Activated CD4-positive, alpha-beta memory T cell treated with anti-CD3 and anti-CD28 coated beads, Interleukin-2, amount 10 ng/mL, durations not matched to agents 7 days and 5 days (primary cell): ENCODE results near the gene PTH1R. TPM values are rescaled to one million over a fixed set of nuclear protein-coding genes. Genes with fewer than 3 reads are reported as not detected.
A peak's percentile ranks its signal among the peaks of the same experiment; 100 is the strongest.

Source experiments
- CTCF ChIA-PET: fragments of 350-600 bp; sonication (Branson Sonifier 250); formaldehyde crosslinking; loops from one replicate; lab custom pipeline; 2021; ENCODE audit warnings: antibody characterized with exemption, inconsistent platforms; lab: Charles Lee
- POLR2A ChIA-PET: fragments of 350-600 bp; sonication (Branson Sonifier 250); formaldehyde crosslinking; loops from one replicate; lab custom pipeline; 2021; ENCODE audit warnings: antibody characterized with exemption; lab: Charles Lee
- DNase-seq: peaks from one replicate; pipeline ENCODE4 v3.0.0-alpha.2; 2020
- H3K27ac Mint-ChIP-seq: one replicate; pipeline ENCODE4 v1.8.0; 2021; ENCODE audit warnings: mild to moderate bottlenecking, mixed read lengths
- H3K27me3 Mint-ChIP-seq: one replicate; pipeline ENCODE4 v1.8.0; 2021; ENCODE audit warnings: mixed read lengths
- H3K36me3 Mint-ChIP-seq: one replicate; pipeline ENCODE4 v1.8.0; 2021; ENCODE audit warnings: low read depth, mixed read lengths
- H3K4me1 Mint-ChIP-seq: one replicate; pipeline ENCODE4 v1.8.0; 2021; ENCODE audit warnings: mixed read lengths
- H3K4me3 Mint-ChIP-seq: one replicate; pipeline ENCODE4 v1.8.0; 2021; ENCODE audit warnings: mild to moderate bottlenecking, mixed read lengths
- H3K9me3 Mint-ChIP-seq: one replicate; pipeline ENCODE4 v1.8.0; 2021; ENCODE audit warnings: mixed read lengths
- total RNA-seq, 2 experiments: library from RNA; stranded (reverse); gene quantifications; one replicate each; pipeline ENCODE4 v1.2.3, GENCODE V29; 2021

PTH1R gene
- total RNA-seq, 2 experiments from 2014 or later, result not detected

DNA sequence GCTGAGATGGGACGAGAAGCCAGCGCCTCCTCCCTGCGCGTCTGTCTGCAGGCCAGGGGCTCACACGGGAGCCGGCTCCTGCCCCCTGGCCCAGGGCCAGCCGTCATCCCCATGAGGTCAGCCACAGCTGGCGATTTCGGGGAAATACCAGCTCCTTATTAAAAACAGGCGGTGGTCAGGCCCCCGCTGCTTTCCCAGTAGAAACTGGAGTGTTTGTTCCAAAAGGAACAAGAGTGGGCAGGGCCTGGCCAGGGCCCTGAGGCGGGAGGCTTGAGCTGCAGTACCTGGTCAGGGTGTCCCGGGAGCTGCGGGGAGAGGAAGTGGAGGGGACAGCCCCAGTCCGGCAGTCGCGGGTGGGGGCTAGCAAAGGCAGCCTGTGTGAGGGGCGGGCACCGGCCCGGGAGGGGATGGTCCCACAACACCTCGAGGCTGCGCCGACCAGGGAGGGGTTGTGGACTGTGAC is 32.1 kb upstream of the PTH1R start:
- DNase-seq, result no peak
- peaks cover 12% of the 10 kb centered on the region for H3K9me3 Mint-ChIP-seq

DNA sequence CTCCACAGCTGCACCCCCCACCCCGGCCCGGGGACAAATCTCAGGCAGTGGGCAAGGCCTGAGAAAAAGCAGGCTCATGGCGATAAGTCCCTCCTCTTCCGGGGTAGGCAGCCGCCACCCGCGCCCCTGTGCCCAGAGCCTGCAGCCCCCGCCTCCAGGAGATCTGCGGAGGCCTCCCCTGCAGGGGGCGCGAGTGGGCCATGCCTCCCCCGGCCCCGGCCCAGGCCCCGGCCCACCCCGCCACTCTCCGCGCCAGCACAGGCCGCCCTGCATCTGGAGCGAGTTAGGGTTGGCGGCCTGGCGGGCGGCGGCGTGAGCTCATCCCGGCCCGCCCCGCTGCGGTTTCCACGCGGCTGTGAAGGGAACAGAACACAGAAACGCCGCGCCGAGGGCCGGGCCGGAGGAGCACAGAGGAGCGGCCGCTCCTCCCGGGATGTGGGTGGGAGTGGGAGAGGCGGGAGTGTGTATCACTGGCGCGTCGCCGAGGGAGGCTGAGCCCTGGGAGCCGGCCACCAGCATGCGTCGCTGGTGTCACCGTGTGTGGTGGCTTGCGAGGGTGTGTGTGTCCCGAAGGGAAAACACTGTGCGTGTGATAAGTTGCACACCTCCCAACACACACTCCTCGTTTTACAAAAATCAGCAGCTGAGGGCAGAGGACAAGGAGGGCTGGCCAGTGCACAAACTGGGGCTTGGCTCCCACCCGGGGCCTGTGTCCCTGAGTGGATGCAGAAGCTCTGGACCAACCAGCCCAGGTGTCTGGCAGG is 31.5 kb upstream of the PTH1R start:
- peak; percentile 71 for DNase-seq
- ChIA-PET CTCF (interaction anchor here (0.7 to 1.6 kb wide), 9 partner anchors 11 to 175 kb away, joined by 3 to 6 read pairs (median 4); no protein-coding TSS in a partner anchor), POLR2A (interaction anchor here (0.9 to 1.2 kb wide), 2 partner anchors 49 to 535 kb away, joined by 3 read pairs; partner anchors contain the start of gene PTPN23)
- peaks cover 10% of the 10 kb centered on the region for H3K9me3 Mint-ChIP-seq
- peaks cover 21% of the 10 kb centered on the region for H3K27me3 Mint-ChIP-seq
- H3K27ac Mint-ChIP-seq, result no peak overlapping the region
- H3K36me3 Mint-ChIP-seq, result peaks cover 5% of the 10 kb centered on the region
- H3K4me1 Mint-ChIP-seq, result peaks cover 11% of the 10 kb centered on the region
- peak overlapping the region; percentile 52 for H3K4me3 Mint-ChIP-seq

More for the DNA sequence above, 32.1 kb upstream of the PTH1R start:
- Mint-ChIP-seq H3K36me3 (peaks cover 5% of the 10 kb centered on the region), H3K27me3 (peaks cover 24% of the 10 kb centered on the region), H3K4me1 (peaks cover 11% of the 10 kb centered on the region), H3K4me3 (peak overlapping the region; percentile 60), H3K27ac (no peak overlapping the region)
- ChIA-PET CTCF (interaction anchor here (0.7 to 1.6 kb wide), 9 partner anchors 10 to 176 kb away, joined by 3 to 6 read pairs (median 4); no protein-coding TSS in a partner anchor), POLR2A (interaction anchor here (0.9 to 1.2 kb wide), 3 partner anchors 49 to 535 kb away, joined by 3 read pairs; partner anchors contain the start of gene PTPN23)

DNA sequence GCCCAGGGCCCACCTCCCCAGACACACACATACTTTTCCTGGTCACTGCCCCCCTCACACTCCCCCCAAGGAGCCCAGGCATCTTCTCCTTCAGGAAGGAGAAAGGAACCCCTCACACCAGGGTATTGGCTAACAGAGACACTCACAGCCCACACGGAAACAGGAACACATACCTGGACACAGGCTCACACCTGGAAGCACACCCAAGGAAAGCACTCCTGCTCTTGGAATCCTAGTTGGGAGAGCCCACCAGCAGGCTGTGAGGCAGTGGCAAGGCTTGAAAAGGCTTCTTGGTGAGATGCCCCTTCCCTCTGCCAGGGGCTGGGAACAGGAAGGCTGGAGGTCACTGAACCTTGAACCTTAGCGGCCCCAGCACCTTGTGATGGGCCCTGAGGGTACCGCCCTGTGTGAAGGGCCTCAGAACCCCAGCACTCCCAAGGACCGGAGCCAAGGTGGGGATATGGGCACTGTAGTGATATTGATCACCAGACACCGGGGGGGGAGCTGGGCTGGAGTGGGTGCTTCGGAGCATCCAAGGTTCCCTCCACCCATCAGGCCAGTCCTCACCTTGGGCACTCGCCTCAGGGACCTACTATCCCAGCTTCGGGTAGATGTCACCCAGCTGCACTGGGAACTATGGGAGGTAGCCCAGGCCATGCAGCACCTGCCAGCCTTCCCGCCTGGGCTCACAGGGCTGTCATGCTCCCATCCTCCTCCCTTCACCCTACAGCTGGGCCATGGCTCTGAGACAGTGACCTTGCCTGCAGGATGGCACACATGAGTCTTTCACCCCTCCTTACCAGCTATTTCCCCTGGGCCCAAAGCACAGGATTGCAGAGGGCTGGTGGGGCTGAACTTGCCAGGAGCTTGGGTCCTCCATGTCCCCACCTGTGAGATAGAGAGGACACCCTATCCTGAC is 30.6 kb upstream of the PTH1R start:
- Mint-ChIP-seq H3K27ac (no peak overlapping the region), H3K9me3 (peaks cover 4% of the 10 kb centered on the region), H3K4me1 (peaks cover 11% of the 10 kb centered on the region), H3K36me3 (no peaks in the 10 kb centered on the region), H3K4me3 (peak overlapping the region; percentile 52), H3K27me3 (peaks cover 15% of the 10 kb centered on the region)
- CTCF ChIA-PET, result interaction anchor here (0.7 to 1.6 kb wide), 7 partner anchors 20 to 534 kb away, joined by 3 to 5 read pairs (median 3); partner anchors contain the start of gene PTPN23
- POLR2A ChIA-PET, result interaction anchor here (0.7 to 1.2 kb wide), 2 partner anchors 319 to 534 kb away, joined by 3 read pairs; partner anchors contain the start of gene PTPN23
- peak; percentile 14 for DNase-seq

GRCh38 chr3:46847744-46848143 is 29.8 kb upstream of the PTH1R start:
- no peak overlapping the region for H3K4me3 Mint-ChIP-seq
- H3K36me3 Mint-ChIP-seq, result no peaks in the 10 kb centered on the region

GRCh38 chr3:46848271-46849044 is 29.1 kb upstream of the PTH1R start:
- ChIA-PET POLR2A (no interaction called here), CTCF (interaction anchor here (0.6 to 1.2 kb wide), 3 partner anchors 11 to 532 kb away, joined by 3 to 4 read pairs (median 3); partner anchors contain the start of gene PTPN23)
- no peak overlapping the region for H3K4me3 Mint-ChIP-seq
- peaks cover 11% of the 10 kb centered on the region for H3K4me1 Mint-ChIP-seq
- H3K27ac Mint-ChIP-seq, result no peak overlapping the region
- H3K9me3 Mint-ChIP-seq, result no peaks in the 10 kb centered on the region
- peaks cover 8% of the 10 kb centered on the region for H3K27me3 Mint-ChIP-seq
- DNase-seq, result peak; percentile 53
- H3K36me3 Mint-ChIP-seq, result no peaks in the 10 kb centered on the region

More at GRCh38 chr3:46847744-46848143, 29.8 kb upstream of the PTH1R start:
- ChIA-PET CTCF (interaction anchor here (0.7 to 1.1 kb wide), 2 partner anchors 112 to 533 kb away, joined by 3 read pairs; partner anchors contain the start of gene PTPN23), POLR2A (interaction anchor here (0.7 kb wide), 1 partner anchor 318 kb away, joined by 3 read pairs; no protein-coding TSS in a partner anchor)
- Mint-ChIP-seq H3K27ac (no peak overlapping the region), H3K9me3 (peaks cover 4% of the 10 kb centered on the region), H3K27me3 (peaks cover 14% of the 10 kb centered on the region), H3K4me1 (peaks cover 11% of the 10 kb centered on the region)
- no peak for DNase-seq

GRCh38 chr3:46849045-46849631 is 28.4 kb upstream of the PTH1R start:
- no peak overlapping the region for H3K27ac Mint-ChIP-seq
- ChIA-PET POLR2A (no interaction called here), CTCF (interaction anchor here (1.2 kb wide), 1 partner anchor 11 kb away, joined by 4 read pairs; no protein-coding TSS in a partner anchor)
- H3K27me3 Mint-ChIP-seq, result peaks cover 4% of the 10 kb centered on the region
- no peaks in the 10 kb centered on the region for H3K9me3 Mint-ChIP-seq
- no peaks in the 10 kb centered on the region for H3K36me3 Mint-ChIP-seq
- no peak overlapping the region for H3K4me3 Mint-ChIP-seq
- peaks cover 11% of the 10 kb centered on the region for H3K4me1 Mint-ChIP-seq
- DNase-seq, result peak; percentile 14

GRCh38 chr3:46849686-46850467 is 27.6 kb upstream of the PTH1R start:
- H3K36me3 Mint-ChIP-seq, result no peaks in the 10 kb centered on the region
- no peaks in the 10 kb centered on the region for H3K27me3 Mint-ChIP-seq
- peak; percentile 15 for DNase-seq
- H3K4me3 Mint-ChIP-seq, result no peak overlapping the region
- no peaks in the 10 kb centered on the region for H3K9me3 Mint-ChIP-seq
- H3K27ac Mint-ChIP-seq, result no peak overlapping the region
- CTCF ChIA-PET, result interaction anchor here (1.0 to 1.3 kb wide), 2 partner anchors 44 to 59 kb away, joined by 3 to 5 read pairs; no protein-coding TSS in a partner anchor
- H3K4me1 Mint-ChIP-seq, result peaks cover 11% of the 10 kb centered on the region
- POLR2A ChIA-PET, result no interaction called here

DNA sequence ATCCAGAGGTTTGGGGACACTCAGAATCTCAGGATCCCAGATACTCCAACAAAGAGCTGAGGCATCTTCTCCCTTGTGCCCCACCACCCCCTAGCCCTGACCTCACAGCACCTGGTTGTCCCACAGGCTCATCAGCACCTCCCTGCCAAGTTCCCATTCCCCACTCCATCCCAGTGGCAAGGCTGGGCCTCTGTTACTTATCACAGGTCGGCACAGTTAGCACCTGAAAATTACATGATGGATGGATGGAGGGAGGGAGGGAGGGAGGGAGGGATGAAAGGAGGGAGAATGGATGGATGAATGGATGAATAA is 27.1 kb upstream of the PTH1R start:
- H3K36me3 Mint-ChIP-seq, result no peaks in the 10 kb centered on the region
- H3K4me3 Mint-ChIP-seq, result no peak overlapping the region
- no peak overlapping the region for H3K27ac Mint-ChIP-seq
- H3K4me1 Mint-ChIP-seq, result peaks cover 6% of the 10 kb centered on the region
- ChIA-PET POLR2A (no interaction called here), CTCF (interaction anchor here (1.0 to 1.7 kb wide), 3 partner anchors 44 to 59 kb away, joined by 3 to 7 read pairs (median 5); no protein-coding TSS in a partner anchor)
- H3K9me3 Mint-ChIP-seq, result no peaks in the 10 kb centered on the region
- DNase-seq, result no peak
- H3K27me3 Mint-ChIP-seq, result no peaks in the 10 kb centered on the region

GRCh38 chr3:46851364-46852333 is 25.9 kb upstream of the PTH1R start:
- Mint-ChIP-seq H3K4me3 (no peak overlapping the region), H3K9me3 (no peaks in the 10 kb centered on the region), H3K27me3 (peaks cover 4% of the 10 kb centered on the region), H3K27ac (no peak overlapping the region), H3K4me1 (no peaks in the 10 kb centered on the region), H3K36me3 (no peaks in the 10 kb centered on the region)
- CTCF ChIA-PET, result interaction anchor here (1.3 to 1.7 kb wide), 3 partner anchors 8 to 57 kb away, joined by 4 to 7 read pairs (median 5); no protein-coding TSS in a partner anchor
- POLR2A ChIA-PET, result no interaction called here
- no peak for DNase-seq

- no peak overlapping the region for H3K27ac Mint-ChIP-seq
Observed at GRCh38 chr3:46852334-46852720, 25.2 kb upstream of the PTH1R start.

More at GRCh38 chr3:46852334-46852720, 25.2 kb upstream of the PTH1R start:
- Mint-ChIP-seq H3K27me3 (peaks cover 4% of the 10 kb centered on the region), H3K36me3 (no peaks in the 10 kb centered on the region), H3K9me3 (no peaks in the 10 kb centered on the region), H3K4me3 (no peak overlapping the region), H3K4me1 (no peaks in the 10 kb centered on the region)
- DNase-seq, result no peak
- ChIA-PET CTCF (no interaction called here), POLR2A (no interaction called here)
